Bronchial epithelial cell (primary cell): ENCODE measurements around the gene ZNF101. TPM values are rescaled to one million over a fixed set of nuclear protein-coding genes. Genes with fewer than 3 reads are reported as not detected.

ENCODE experiments used
- DNase-seq: peaks from one replicate; pipeline ENCODE4 v3.0.0-alpha.2; 2010; ENCODE audit warnings: low read depth
- FAIRE-seq: peaks from 2 replicates; lab custom pipeline; 2011; peaks lifted over from hg19 to GRCh38; lab: Jason Lieb, UNC
- H3K27me3 ChIP-seq: 2 replicates; pipeline ENCODE4 v1.5.1; 2011; ENCODE audit warnings: low read length; ENCODE audit not compliant: control insufficient read depth, insufficient read depth
- H3K36me3 ChIP-seq: 2 replicates; pipeline ENCODE4 v1.5.1; 2011; ENCODE audit warnings: low read length; ENCODE audit not compliant: control insufficient read depth, insufficient read depth
- H3K4me3 ChIP-seq: 2 replicates; pipeline ENCODE4 v1.5.1; 2011; ENCODE audit warnings: mild to moderate bottlenecking, low read depth, low read length, control low read depth
- CTCF ChIP-seq: IDR thresholded peaks from 2 replicates; pipeline ENCODE4 v1.5.1; 2011; ENCODE audit warnings: mild to moderate bottlenecking, moderate library complexity, low read length, control low read depth, inconsistent platforms; ENCODE audit not compliant: insufficient read depth, severe bottlenecking
- total RNA-seq: library from RNA; depleted of rRNA; stranded (reverse); fragments of >200 nt; gene quantifications from 2 replicates; pipeline ENCODE4 v1.2.1, GENCODE V29; 2014

The ZNF101 gene
- total RNA-seq, 1 donor from 2014 or later: 8.7 TPM

DNA sequence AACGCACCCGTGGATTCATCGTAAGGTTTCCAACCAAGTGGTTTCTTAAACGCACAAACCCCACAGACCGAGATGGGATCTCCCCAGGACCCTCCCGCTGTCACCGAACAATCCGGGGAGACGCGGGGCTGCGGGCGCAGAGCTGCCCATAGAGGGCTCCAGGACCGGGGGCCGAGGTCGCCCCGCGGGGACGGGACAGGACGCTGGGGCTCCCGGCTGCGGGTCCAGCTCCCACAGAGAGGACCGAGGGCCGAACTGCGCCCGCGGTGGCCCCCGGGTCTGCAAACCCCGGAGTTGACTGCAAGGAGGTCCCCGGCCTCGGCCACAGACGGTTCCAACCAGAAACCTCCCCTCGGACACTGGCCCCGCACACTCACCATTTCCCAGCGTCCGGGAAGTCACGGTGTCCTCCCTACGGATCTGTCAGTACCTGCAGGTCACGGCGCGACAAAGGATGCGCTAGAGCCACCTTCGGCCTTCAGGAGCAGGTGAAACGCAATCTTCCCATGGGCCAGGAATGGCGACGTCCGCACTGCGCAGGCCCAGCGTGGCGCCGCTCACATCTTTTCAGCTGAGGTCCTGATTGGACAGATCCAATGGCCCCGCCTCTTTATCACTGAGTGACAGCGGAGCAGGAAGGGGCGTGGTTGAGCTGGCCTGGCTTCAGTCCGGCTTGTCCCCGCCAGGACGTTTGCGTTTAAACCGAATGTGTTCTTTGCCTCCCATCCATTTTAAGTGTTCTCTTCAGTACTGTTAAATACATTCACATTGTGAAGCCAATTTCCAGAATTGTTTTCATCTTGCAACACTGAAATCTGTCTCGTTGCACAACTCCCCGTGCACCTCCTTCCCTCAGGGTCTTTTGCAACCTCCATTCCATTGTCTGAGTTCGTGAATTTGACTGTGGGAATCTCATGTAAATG, 64.2 kb downstream of the ZNF101 start, which contains the start of gene ZNF14:
Gene ZNF14, minus strand, starts transcription at position 534 of the 923 bp plus-strand sequence. Its CDS starts 154 bp downstream, at position 380.
- H3K4me3 ChIP-seq: peak within 1 kb of the TSS; percentile 99
- no peak for FAIRE-seq
- no peaks in the 10 kb centered on the region for H3K36me3 ChIP-seq
- DNase-seq: peak; percentile 87
- H3K27me3 ChIP-seq: no peaks in the 10 kb centered on the region
- peak; percentile 25 for TF ChIP-seq CTCF

Other genes starting within 250 kb of the ZNF101 start
- 3.2 and 4.9 TPM in 2 replicates for gene TSSK6, start 153.3 kb upstream of the ZNF101 start, total RNA-seq
- gene NDUFA13, start 152.6 kb upstream of the ZNF101 start, total RNA-seq: 182 and 374 TPM in 2 replicates
- 0.38 and 0.79 TPM in 2 replicates for gene YJEFN3, start 139.9 kb upstream of the ZNF101 start, total RNA-seq
- gene CILP2, start 130.6 kb upstream of the ZNF101 start, total RNA-seq: under 0.01 and 0.13 TPM in 2 replicates
- gene PBX4, start 50.2 kb upstream of the ZNF101 start, total RNA-seq: 0.53 and 0.64 TPM in 2 replicates
- 5.5 and 5.6 TPM in 2 replicates for gene LPAR2, start 40.6 kb upstream of the ZNF101 start, total RNA-seq
- gene GMIP, start 25.2 kb upstream of the ZNF101 start, total RNA-seq: 3.2 and 3.7 TPM in 2 replicates
- 20.3 and 22.7 TPM in 2 replicates for gene ATP13A1, start 5.2 kb upstream of the ZNF101 start, total RNA-seq
- 4.2 and 5.6 TPM in 2 replicates for gene ZNF14, start 64.3 kb downstream of the ZNF101 start, total RNA-seq
- gene ZNF506, start 152.9 kb downstream of the ZNF101 start, total RNA-seq: 9.7 and 12.0 TPM in 2 replicates
- 2.1 and 3.6 TPM in 2 replicates for gene ZNF253, start 197.0 kb downstream of the ZNF101 start, total RNA-seq
- 2.7 and 3.2 TPM in 2 replicates for gene ZNF93, start 232.1 kb downstream of the ZNF101 start, total RNA-seq